ENCODE measurements around the gene PCCA.

Gene PCCA

DNA sequence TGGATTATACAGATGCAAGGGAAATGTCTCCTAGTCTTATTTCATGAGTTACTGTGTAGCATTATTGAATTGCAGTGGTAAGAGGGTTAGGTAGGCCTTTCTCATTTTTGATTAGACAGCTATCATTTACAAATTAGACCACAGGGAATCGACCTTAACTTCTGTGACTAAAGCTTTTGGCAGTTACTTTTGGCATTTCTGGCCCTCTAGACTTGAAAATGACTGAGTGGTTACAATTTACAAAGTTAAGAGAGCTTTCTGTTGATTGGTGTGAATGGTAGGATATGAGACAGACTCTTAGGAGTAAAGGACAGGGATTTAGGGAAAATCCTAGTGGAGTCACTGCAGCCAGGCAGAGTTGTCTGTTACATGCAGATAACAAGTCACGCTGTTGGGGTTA lies 413.6 kb downstream of the PCCA start:
- Histone ChIP-seq H3K9me3 (ENCODE audit: control insufficient read depth, low read length) (no peaks in the 10 kb centered on the region), H3K27me3 (ENCODE audit: control insufficient read depth, insufficient read depth, low read length) (no peaks in the 10 kb centered on the region), H3K36me3 (ENCODE audit: control insufficient read depth, insufficient read depth, low read length) (no peaks in the 10 kb centered on the region), H3K9ac (ENCODE audit: low read length) (no peak overlapping the region), H3K4me3 (ENCODE audit: low read length) (no peak overlapping the region), H3K4me1 (ENCODE audit: control insufficient read depth, insufficient read depth, low read length) (no peaks in the 10 kb centered on the region)

- H3K9me3 ChIP-seq (ENCODE audit: control insufficient read depth, low read length), result no peaks in the 10 kb centered on the region
- H3K36me3 ChIP-seq (ENCODE audit: control insufficient read depth, insufficient read depth, low read length), result no peaks in the 10 kb centered on the region
- H3K4me3 ChIP-seq (ENCODE audit: low read length), result no peak overlapping the region
- H3K9ac ChIP-seq (ENCODE audit: low read length), result no peak overlapping the region
- H3K4me1 ChIP-seq (ENCODE audit: control insufficient read depth, insufficient read depth, low read length), result no peaks in the 10 kb centered on the region
- H3K27me3 ChIP-seq (ENCODE audit: control insufficient read depth, insufficient read depth, low read length), result no peaks in the 10 kb centered on the region
Observed at GRCh38 chr13:100503622-100504021, 414.7 kb downstream of the PCCA start.

DNA sequence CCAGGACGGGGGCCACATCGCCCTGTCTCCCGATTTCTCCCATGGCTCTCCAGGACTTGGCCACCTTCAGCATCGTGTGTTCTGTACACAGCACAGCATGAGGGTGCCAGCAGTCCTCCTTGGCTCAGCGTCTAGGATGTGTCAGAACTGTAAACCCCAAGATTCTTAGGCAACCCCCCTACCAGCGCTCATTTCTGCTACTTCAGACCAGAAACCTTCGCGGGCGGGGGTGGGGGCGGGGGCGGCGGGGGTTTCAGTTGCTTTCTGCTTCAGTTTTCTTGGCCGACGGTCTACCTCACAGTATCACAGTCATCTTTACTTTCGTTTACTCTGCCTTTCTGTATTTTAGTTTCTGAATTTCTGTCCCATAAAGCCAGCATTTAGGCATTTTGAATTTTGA lies 417.3 kb downstream of the PCCA start:
- no peaks in the 10 kb centered on the region for H3K36me3 ChIP-seq (ENCODE audit: control insufficient read depth, insufficient read depth, low read length)

DNA sequence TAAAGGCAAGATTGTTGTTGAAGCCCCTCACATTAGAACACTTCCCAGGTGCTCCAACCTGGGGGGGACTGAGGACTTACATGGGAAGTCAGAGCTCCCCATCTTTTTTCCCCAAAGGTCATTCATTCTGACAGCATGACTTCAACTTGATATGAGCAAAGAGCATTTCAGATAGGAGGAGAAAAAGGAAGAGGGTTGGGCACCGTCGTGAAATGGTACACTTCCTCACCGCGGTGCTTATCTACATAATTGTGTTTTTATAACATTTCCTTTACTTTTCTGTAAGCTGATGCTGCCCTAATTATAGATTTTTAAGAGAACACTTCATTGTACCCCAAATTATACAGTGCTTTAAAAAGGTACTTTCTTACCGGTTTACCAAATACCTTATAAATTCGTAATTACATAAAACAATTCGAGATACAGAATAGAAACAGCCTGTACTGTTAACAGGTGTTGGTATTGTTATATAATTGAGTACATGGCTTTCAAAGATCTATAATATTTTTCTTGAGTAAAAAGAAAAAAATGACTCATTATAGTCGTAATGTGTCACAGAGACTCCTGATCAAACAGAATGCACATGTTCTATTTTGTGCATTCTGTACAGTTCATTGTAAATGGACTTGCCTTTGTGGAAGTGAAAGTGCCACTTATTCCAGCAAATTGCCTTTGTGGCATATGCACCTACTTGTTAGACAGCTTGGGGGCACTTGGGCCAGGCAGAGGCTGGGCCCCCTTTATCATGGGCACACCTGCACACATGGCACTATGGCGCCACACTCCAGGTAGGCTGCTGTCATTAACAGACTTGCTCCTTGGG lies 417.9 kb downstream of the PCCA start:
- no peaks in the 10 kb centered on the region for H3K36me3 ChIP-seq (ENCODE audit: control insufficient read depth, insufficient read depth, low read length)
- no peak overlapping the region for H3K9ac ChIP-seq (ENCODE audit: low read length)
- no peaks in the 10 kb centered on the region for H3K27me3 ChIP-seq (ENCODE audit: control insufficient read depth, insufficient read depth, low read length)
- no peak overlapping the region for H3K4me3 ChIP-seq (ENCODE audit: low read length)
- H3K9me3 ChIP-seq (ENCODE audit: control insufficient read depth, low read length), result no peaks in the 10 kb centered on the region
- no peaks in the 10 kb centered on the region for H3K4me1 ChIP-seq (ENCODE audit: control insufficient read depth, insufficient read depth, low read length)

More for the DNA sequence above, 417.3 kb downstream of the PCCA start:
- no peak overlapping the region for H3K9ac ChIP-seq (ENCODE audit: low read length)
- no peak overlapping the region for H3K4me3 ChIP-seq (ENCODE audit: low read length)
- no peaks in the 10 kb centered on the region for H3K4me1 ChIP-seq (ENCODE audit: control insufficient read depth, insufficient read depth, low read length)
- H3K27me3 ChIP-seq (ENCODE audit: control insufficient read depth, insufficient read depth, low read length), result no peaks in the 10 kb centered on the region
- H3K9me3 ChIP-seq (ENCODE audit: control insufficient read depth, low read length), result no peaks in the 10 kb centered on the region

GRCh38 chr13:100508455-100508854 lies 419.6 kb downstream of the PCCA start:
- Histone ChIP-seq H3K36me3 (ENCODE audit: control insufficient read depth, insufficient read depth, low read length) (no peaks in the 10 kb centered on the region), H3K4me1 (ENCODE audit: control insufficient read depth, insufficient read depth, low read length) (no peaks in the 10 kb centered on the region), H3K9ac (ENCODE audit: low read length) (no peak overlapping the region), H3K27me3 (ENCODE audit: control insufficient read depth, insufficient read depth, low read length) (no peaks in the 10 kb centered on the region), H3K9me3 (ENCODE audit: control insufficient read depth, low read length) (no peaks in the 10 kb centered on the region), H3K4me3 (ENCODE audit: low read length) (no peak overlapping the region)

DNA sequence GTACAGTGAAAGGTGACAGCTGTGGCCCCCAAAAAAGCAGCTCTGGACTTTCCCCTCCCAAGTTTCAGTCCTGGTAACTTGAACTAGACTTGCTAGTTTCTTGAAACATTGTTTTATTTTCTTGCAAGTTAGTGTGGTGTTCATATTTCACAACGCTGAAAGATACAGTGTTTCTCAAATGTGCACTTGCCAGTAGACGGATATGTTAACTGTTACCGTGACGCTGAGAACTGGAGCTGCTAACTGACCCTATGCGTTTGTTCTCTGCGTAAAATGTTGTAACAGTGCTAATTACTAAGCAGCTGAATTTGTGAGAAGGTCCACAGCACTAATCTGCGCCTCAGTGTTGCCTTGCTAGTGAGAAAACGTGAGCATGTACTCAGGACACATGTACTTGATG lies 420.1 kb downstream of the PCCA start:
- no peak overlapping the region for H3K4me3 ChIP-seq (ENCODE audit: low read length)
- H3K4me1 ChIP-seq (ENCODE audit: control insufficient read depth, insufficient read depth, low read length), result no peaks in the 10 kb centered on the region
- H3K27me3 ChIP-seq (ENCODE audit: control insufficient read depth, insufficient read depth, low read length), result no peaks in the 10 kb centered on the region
- no peaks in the 10 kb centered on the region for H3K9me3 ChIP-seq (ENCODE audit: control insufficient read depth, low read length)
- H3K9ac ChIP-seq (ENCODE audit: low read length), result no peak overlapping the region
- no peaks in the 10 kb centered on the region for H3K36me3 ChIP-seq (ENCODE audit: control insufficient read depth, insufficient read depth, low read length)

DNA sequence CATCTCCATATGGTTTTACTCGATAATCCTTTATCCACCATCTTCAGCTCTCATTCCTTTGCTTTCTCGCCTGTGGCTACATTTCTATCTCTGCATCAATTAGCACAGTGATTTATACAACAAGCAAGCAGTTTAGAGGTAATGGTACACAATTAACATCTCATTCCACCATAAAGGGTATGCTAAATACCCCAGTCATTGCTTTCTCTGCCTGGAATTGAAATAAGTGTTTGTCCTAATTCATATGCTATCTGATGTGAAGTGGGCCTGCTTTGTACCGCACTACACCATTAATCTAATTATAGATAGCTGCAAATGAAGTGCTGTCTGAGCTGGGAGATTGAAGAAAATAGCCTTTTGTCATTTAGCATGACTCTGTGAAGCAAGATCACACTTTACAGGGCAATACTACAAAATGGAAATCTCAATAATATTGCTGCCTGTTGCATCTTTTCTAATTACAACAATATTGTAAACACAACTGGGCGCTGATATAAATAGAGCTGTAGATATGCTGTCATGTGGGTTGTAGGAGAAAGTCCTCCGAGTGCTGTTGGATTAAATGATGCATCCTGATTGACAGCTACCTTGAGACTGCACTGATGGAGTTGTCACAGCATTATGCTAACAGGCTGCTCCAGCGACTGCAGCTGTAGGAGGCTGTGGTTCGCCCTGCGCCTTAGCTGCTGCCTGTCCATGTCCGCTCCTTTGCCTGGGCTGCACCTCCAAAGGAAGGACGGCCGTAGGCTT lies 421.5 kb downstream of the PCCA start:
- Histone ChIP-seq H3K36me3 (ENCODE audit: control insufficient read depth, insufficient read depth, low read length) (no peaks in the 10 kb centered on the region), H3K4me3 (ENCODE audit: low read length) (no peak overlapping the region), H3K4me1 (ENCODE audit: control insufficient read depth, insufficient read depth, low read length) (no peaks in the 10 kb centered on the region), H3K9me3 (ENCODE audit: control insufficient read depth, low read length) (no peaks in the 10 kb centered on the region), H3K9ac (ENCODE audit: low read length) (no peak overlapping the region), H3K27me3 (ENCODE audit: control insufficient read depth, insufficient read depth, low read length) (no peaks in the 10 kb centered on the region)

GRCh38 chr13:100511466-100511865 lies 422.6 kb downstream of the PCCA start:
- Histone ChIP-seq H3K27me3 (ENCODE audit: control insufficient read depth, insufficient read depth, low read length) (no peaks in the 10 kb centered on the region), H3K9ac (ENCODE audit: low read length) (no peak overlapping the region), H3K9me3 (ENCODE audit: control insufficient read depth, low read length) (no peaks in the 10 kb centered on the region), H3K4me3 (ENCODE audit: low read length) (no peak overlapping the region), H3K36me3 (ENCODE audit: control insufficient read depth, insufficient read depth, low read length) (no peaks in the 10 kb centered on the region), H3K4me1 (ENCODE audit: control insufficient read depth, insufficient read depth, low read length) (peaks cover under 1% of the 10 kb centered on the region)

DNA sequence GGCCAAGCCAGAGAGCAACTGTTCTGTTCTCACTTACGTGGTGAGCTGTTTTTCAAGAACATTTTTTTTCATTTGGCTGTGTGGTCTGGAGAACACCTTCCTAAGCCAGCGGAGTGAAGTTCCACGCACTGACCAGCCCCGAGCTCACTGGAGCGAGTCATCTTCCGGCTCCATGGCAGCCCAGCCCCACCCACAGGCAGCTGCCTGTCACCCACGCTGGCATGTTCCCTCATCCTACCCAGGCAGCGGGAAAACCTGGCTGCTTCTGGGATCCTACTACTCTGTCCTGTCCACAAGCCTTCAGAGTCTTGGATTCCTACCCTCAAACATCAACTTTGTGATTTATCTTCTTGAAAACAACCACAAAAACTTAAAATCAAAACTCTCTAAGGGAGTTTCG lies 423.5 kb downstream of the PCCA start:
- Histone ChIP-seq H3K4me1 (ENCODE audit: control insufficient read depth, insufficient read depth, low read length) (peaks cover 6% of the 10 kb centered on the region), H3K4me3 (ENCODE audit: low read length) (no peak overlapping the region), H3K27me3 (ENCODE audit: control insufficient read depth, insufficient read depth, low read length) (no peaks in the 10 kb centered on the region), H3K9ac (ENCODE audit: low read length) (no peak overlapping the region), H3K36me3 (ENCODE audit: control insufficient read depth, insufficient read depth, low read length) (no peaks in the 10 kb centered on the region), H3K9me3 (ENCODE audit: control insufficient read depth, low read length) (no peaks in the 10 kb centered on the region)

GRCh38 chr13:100513171-100513570 lies 424.3 kb downstream of the PCCA start:
- Histone ChIP-seq H3K27me3 (ENCODE audit: control insufficient read depth, insufficient read depth, low read length) (no peaks in the 10 kb centered on the region), H3K9ac (ENCODE audit: low read length) (no peak overlapping the region), H3K4me1 (ENCODE audit: control insufficient read depth, insufficient read depth, low read length) (peaks cover 6% of the 10 kb centered on the region), H3K9me3 (ENCODE audit: control insufficient read depth, low read length) (no peaks in the 10 kb centered on the region), H3K4me3 (ENCODE audit: low read length) (no peak overlapping the region), H3K36me3 (ENCODE audit: control insufficient read depth, insufficient read depth, low read length) (no peaks in the 10 kb centered on the region)

DNA sequence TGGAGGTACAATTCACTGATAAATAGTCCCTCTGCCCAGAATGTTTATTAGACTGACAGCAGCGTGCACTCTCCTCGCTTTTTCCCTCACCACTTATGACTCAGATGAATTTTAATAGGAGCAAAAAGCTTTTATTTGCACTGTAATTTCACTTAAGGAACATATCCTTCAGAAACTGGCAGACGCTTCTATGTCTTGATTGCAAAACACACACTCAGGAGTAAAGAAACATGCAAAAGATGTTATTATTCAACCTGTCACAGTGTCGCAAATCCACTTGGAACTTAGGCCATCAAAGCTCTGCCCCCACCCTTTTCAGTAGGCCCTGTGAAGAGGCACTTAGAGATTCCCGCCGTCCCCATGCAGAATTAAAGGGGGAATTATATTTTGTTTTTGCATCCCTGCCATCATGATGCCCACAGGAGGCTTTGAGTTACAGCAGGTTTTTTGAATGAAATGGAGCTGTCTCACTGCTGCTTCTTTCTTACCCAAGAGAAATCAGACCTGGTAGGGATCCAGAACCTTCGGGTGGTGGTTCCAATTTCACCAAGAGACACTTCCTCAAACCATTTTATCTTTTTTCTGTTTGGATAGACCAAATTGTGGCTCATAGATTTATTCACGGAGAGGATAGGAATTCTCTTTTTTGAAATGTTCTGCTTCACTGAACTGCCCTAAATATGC lies 425.2 kb downstream of the PCCA start:
- no peaks in the 10 kb centered on the region for H3K9me3 ChIP-seq (ENCODE audit: control insufficient read depth, low read length)
- peaks cover 6% of the 10 kb centered on the region for H3K4me1 ChIP-seq (ENCODE audit: control insufficient read depth, insufficient read depth, low read length)
- H3K4me3 ChIP-seq (ENCODE audit: low read length), result no peak overlapping the region
- H3K27me3 ChIP-seq (ENCODE audit: control insufficient read depth, insufficient read depth, low read length), result no peaks in the 10 kb centered on the region
- no peaks in the 10 kb centered on the region for H3K36me3 ChIP-seq (ENCODE audit: control insufficient read depth, insufficient read depth, low read length)
- no peak overlapping the region for H3K9ac ChIP-seq (ENCODE audit: low read length)

- no peaks in the 10 kb centered on the region for H3K9me3 ChIP-seq (ENCODE audit: control insufficient read depth, low read length)
- no peak overlapping the region for H3K4me3 ChIP-seq (ENCODE audit: low read length)
- H3K9ac ChIP-seq (ENCODE audit: low read length), result no peak overlapping the region
- no peaks in the 10 kb centered on the region for H3K36me3 ChIP-seq (ENCODE audit: control insufficient read depth, insufficient read depth, low read length)
- no peaks in the 10 kb centered on the region for H3K27me3 ChIP-seq (ENCODE audit: control insufficient read depth, insufficient read depth, low read length)
- peaks cover 6% of the 10 kb centered on the region for H3K4me1 ChIP-seq (ENCODE audit: control insufficient read depth, insufficient read depth, low read length)
Observed at GRCh38 chr13:100514788-100515409, 426.0 kb downstream of the PCCA start.
